GM19455 (cell line): ENCODE results near the gene ITPA.

Experiments used
- ATAC-seq: cut with Tn5 transposase; IDR thresholded peaks from one replicate; pipeline ENCODE4 v1.9.1; 2021; ENCODE audit not compliant: unreplicated experiment

Gene ITPA

DNA sequence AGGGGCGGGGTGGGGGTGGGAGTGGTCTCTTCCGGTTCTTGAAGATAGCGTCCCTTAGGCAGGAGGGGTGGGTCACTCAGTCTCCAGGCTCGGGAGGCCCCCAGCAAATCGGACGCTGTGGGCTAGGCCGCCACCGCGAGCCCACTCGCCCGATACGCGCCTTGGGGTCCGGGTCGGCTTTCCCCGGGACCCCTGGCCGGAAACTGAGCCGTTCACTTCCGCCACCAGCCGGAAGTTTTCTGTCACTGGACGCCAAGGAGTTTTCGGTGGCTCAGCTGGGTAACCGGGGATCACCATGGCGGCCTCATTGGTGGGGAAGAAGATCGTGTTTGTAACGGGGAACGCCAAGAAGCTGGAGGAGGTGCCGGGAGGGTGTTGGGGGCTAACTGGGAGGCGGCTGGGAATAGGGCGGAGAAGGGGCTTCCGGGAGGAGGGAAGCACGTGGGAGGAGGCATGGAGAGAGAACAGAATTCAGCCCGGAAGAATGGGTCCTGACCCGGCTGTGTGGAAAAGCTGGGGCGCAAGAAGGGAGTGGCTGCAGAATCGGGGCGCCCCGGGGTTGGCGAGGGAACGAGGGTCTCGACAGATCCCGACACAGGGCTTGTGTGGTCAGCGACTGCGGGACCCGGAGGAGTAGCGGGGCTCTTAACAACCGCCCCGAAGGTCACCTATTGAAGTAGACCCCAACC, at the start of gene ITPA:
ITPA (plus strand) TSS at position 242 of the 689 bp plus-strand sequence; CDS start at position 296, 54 bp downstream.
- ATAC-seq = no peak

DNA sequence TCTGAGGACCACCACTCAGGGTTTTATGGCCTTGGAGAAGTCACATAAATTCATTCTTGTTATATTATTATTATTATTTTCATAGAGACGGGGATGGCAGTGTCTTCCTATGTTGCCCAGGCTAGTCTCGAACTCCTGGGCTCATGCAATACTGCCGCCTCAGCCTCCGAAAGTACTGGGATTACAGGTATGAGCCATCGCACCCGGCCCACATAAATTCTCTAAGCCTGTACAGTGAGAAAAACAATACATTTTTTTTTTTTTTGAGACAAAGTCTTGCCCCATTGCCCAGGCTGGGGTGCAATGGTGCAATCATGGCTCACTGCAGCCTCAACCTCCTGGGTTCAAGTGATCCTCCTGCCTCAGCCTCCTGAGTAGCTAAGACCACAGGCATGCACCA, 48.9 kb upstream of the ITPA start:
- no peak for ATAC-seq

DNA sequence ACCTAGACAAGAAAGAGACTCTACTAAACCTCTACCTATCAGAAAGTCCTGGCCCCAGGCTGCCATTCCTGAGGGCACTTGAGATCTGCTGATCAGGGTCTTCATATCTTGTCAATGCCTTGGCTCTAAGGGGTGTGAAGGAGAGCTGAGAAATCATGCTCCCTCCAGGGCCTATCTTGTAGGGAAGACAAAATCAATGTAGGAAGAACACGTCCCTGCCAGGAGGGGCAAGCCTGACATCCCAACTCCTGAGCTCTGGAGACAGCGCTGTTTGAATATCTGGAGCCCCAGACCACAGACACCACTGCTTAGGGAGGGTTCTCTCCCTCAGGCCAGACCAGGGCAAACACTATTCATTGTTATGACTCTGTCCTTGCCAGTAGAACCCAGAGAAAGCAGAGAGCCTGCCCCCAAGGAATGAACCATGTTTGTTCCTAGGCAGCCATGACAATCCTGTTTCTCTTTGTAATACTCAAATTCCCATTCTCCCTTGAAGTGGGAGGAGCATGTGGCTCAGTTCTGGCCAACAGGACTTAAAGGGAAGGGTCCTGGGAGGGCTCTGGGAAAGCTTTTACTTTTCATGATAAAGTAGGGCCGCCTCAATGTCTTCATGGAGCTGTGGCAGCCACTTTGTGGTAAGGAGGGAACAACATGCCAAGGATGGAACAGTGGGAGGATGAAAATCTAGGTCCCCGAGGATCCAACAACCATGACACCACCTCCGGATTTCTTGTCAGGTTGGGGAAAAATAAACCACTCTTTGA, 47.8 kb upstream of the ITPA start:
- no peak for ATAC-seq

DNA sequence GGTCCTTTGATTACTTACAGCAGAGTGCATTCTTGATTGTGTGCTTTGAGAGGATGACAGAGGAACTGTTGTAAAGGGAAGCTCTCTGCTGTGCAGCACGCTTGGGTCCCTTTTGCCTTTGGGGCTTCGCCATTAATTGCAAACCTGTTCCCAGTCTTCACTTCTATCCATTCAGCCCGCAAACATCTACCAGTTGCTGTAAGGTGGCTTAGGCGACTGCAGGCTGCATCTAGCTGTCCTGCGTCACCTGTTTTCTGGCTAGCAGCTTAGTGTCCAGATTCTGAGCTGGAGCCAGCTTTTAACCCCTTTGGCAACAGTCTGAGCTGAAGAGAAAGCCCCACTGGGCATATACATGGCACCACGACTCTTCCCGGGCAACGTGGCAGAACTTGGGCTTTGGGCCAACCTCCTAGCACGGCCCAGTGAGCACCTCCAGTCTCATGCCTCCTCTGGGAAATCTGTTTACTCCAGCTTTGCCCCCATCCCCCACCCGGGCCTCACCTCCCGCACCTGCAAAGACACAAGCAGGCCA, 47.2 kb upstream of the ITPA start:
- no peak for ATAC-seq

DNA sequence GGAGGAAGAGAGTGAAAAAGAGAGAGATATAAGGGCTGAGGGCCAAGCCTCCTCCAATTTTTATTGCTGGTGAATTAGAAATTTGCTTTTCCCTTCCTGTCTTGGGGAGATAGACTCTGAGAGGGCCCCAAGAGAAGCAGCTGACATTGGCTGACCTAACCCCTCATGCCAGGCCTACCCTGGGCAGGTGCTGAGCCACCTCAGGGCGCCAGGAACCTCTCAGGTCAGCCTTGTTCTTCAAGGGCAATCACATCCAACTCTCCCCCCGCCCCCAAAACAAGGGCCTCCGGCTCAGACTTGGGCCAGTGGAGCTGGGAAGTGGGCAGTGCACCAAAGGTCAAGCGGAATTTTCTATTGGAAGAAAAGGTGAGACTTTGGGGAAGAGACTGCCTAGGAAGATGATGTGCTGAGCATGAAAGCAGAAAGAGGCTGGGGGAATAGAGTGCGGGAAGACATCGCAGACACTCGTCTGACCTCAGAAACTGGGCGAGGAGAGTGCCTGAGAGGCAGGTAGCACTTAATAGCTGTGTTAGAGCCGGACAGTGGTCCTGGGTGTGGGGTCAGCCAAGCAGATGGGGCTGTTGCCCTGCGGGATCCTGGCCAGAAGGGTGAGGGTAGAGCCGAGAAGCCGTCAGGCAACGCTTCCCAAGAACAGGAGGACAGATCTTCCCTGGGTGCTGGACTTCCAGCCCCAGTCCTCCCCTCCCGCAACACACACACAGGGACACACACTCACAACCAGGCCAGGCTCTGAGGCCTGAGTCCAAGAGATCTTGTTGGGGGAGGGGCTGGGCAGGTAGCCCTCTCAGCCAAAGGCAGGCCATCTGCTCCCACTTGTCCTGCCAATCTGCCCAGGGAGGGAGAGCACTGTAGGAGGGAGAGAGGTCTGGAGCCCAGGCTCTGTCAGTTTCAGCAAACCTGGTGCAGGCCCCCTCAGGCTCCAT, 45.9 kb upstream of the ITPA start:
- no peak for ATAC-seq

DNA sequence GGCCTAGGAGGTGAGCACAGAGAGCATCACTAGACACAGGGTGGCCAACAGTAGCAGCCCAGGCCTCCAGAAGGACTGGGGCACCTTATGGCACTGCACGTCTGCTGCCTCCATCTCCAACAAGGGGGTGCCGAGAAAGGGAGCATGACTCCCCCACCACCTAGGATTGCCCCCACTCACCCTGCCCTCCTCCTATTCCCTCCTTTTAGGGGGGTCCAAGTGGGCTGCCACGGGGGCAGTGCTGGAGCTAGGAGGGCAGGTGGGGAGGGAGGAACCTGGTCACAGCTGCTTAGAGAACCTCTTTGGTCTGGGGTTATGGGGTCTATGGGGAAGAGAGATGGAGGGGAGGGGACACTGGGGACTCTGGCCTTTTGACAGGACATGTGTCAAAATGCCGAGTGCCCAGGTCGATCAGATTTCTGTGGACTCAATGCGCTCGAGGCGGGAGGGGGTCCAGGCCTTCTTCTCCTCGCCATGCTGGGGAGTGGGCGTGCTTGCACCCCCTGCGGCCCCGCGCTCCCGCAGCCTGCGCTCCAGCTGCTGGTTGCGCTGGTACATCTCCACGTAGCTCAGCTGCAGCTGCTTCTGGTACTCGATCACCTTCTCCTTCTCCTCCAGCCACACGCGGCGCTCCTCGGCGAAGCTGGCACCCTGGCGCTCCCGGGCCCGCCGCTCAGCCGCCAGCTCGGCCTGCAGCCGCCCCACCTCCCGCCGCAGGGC, 45.1 kb upstream of the ITPA start:
- no peak for ATAC-seq

DNA sequence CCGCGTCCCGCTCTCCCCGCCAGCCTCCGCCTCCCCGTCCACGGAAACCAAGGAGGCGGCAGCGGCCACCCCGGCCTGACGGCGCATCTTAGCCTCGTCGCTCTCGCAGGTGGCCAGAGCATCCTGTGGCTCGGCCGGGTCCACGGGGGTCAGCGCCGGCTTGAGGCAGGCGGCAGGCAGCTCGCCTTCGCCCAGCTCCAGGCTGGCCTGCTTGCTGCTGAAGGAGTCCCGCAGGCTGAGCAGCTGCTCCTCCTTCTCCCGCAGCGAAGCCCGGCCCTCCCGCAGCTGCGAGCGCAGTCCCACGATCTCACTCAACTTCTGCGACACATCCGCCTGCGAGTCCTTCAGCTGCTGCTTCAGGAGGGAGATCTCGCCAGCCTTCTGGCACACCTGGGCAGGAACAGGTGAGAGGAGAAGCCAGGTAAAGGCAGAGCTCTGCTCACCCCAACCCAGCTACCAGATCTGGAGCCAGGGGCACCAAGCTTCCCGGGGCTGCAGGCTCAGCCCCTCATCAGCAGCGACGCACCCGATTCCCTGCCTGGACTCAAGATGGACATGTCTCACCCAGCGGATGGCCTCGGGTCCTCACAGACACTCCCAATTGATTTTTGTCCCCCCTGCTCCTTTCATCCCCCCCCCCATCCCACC, 44.4 kb upstream of the ITPA start:
- ATAC-seq = no peak

DNA sequence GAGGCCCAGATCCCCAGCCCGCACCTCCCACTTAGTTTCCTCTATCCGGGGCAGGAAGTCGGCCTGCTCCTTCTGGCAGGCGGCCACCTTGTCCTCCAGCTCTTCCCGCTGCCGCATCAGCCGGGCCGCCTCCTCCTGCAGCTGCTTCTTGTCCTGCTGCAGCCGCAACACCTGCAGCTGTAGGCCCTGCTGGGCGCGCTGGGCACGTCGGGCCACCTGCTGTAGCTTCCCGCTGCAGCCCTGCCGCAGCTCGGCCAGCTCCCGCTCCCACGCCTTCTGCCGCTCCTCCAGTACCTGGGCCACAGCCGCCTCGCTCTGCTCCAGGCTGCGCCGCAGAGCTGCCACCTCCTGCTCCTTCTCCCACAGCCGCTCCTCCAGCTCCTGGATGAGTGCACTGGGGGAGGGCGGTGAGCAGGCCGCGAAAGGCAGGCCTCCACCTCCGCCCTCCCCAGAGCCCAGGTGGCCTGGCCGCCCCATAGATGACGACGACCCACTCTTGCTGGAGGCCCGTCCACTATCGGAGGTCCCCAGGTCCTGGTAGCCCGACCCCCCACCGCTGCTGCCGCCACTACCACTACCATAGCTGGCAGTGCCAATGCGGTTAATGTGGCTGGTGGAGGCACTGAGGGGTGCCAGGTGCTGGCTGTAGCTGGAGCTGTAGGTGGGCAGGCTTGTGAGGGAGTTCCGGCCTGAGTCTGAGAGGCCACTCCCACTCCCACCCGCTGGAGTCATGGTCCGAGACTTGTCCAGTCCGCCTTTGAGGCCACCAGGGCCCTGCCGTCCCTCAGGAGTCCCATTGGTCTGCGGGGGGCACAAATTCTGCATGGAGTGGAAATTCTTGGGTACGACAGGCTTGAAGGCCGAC, 43.6 kb upstream of the ITPA start:
- no peak for ATAC-seq

DNA sequence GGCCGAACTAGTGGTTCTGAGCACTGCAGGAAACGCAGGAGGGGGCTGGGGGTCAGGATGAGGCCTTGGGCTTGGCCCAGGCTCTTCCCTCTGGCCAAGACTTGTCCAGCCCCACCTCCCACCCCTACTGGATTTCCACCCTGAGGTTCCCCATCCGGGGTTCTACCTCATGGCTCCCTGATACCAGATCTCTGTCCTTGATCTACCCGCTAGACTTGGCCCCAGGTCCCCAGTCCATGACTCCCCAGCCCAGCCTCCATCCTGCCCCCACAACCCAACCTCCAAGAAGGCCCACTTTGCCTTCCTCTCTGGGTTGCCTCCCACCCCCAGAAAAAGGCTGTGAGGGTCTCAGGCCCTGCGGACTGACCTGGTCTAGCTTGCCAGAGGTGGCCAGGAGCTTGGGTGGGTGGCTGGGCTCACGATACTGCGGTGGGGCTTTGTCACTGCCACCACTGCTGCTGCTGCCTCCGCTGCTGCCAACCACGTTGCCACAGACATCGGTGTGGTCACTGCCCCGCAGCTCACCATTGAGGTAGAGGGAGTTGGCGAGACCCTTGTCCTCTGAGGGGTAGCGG, 42.9 kb upstream of the ITPA start:
- ATAC-seq = no peak

DNA sequence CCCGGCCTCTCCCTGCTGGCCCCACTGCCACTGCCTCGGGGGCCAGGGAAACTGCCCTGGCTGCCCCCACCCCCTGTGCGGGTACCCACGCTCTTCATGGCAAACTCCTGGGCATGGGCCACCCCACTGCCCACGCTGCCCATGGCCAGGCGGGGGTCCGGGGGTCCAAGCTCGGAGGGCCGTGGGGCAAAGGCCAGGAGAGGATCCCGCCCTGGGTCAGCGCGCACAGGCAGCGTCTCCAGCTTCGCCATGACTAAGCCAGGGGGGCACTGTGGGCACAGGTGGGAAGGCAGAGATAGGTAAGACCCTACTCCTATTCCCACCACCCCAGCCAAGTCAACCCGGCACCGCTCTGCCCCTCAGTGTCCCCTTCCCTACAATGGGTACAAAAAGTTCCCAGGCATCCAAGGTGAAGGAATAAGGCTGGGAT, 42.4 kb upstream of the ITPA start:
- ATAC-seq = no peak

DNA sequence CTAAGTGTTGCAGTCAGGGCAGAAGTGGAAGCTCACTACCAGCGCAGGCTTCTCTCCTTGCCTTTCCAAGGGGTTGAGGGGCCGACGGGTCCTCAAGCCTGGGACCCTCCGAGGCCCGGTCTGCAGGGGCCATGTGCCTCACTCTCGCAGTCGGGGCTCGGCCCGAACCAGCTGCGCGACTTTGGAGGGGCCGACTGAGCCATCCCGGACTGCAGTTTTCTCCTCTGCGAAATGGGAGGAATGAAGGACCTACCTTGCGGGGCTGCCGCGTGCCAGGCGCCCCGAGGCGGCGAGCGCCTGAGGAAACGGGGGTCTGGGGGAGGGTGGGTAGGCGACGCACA, 41.6 kb upstream of the ITPA start:
- ATAC-seq = no peak

DNA sequence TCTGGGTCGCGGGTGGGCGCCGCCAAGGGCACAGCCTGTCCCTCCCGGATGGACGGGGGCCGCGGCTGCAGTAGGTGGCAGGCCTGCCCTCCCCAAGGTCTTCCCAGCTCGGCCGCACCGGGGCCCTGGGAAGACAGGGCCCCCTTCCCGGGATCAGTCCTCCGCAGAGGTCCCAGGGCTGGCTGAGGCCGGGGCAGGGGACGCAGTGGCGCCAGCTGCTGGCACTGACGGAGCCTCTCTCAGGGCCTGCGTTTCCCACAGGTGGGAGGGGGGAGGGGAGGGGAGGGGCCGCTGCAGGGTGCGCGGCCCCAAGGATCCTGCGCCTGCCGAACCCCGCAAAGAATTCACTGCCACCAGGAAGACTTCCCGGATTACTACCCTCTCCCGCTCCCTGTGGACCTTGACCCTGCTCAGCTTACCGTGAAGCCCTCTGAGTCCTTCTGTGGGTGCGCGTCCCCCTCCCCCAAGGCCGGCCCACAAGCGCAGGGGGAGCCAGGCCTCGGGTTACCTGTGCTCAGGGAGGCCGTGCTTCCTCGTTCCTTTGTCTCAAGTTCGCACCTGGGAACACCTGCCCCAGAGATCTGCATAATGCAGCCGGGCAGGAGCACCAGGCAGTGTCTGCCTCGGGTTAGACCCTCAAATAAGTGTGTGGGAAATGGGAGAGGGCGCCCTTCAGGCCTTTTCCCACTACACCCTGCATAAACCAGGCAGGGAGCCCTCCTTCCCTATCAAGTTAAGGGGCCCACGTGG, 41.0 kb upstream of the ITPA start:
- ATAC-seq = no peak

DNA sequence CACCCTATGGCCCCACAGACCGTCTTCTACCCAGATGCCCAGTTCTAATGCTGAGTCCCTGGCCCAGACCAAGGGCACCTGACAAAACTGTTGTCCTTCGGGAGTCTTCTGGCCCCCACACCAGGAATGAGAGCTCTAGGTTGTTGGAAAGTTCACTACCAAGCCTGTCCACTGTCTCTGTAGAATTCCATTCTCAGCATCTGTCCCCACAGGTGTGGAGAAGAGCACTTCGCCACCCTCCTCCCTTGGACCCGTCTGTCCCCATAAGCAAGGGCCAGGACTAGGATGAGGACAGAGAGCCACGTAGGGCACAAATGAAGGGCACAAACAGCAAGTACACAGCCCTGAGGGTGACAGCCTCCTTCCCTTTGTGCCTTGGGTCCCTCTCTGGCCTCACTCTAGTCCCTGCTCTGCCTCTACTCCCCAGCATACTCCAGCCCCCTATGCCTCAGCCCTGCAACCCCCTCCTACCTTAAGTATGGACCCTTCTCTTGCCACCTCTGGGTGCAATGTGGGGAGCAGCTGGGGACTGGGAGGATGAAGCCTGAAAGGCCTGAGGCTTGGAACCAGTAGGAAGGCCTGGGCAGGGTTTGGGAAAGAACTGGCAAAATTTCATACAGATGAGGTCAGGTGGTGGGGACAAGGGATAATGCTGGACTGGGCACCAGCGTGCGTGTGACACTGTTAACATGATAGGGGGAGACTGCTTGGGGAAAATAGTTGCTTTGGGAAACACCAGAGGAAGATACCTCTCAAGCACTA, 40.3 kb upstream of the ITPA start:
- no peak for ATAC-seq

DNA sequence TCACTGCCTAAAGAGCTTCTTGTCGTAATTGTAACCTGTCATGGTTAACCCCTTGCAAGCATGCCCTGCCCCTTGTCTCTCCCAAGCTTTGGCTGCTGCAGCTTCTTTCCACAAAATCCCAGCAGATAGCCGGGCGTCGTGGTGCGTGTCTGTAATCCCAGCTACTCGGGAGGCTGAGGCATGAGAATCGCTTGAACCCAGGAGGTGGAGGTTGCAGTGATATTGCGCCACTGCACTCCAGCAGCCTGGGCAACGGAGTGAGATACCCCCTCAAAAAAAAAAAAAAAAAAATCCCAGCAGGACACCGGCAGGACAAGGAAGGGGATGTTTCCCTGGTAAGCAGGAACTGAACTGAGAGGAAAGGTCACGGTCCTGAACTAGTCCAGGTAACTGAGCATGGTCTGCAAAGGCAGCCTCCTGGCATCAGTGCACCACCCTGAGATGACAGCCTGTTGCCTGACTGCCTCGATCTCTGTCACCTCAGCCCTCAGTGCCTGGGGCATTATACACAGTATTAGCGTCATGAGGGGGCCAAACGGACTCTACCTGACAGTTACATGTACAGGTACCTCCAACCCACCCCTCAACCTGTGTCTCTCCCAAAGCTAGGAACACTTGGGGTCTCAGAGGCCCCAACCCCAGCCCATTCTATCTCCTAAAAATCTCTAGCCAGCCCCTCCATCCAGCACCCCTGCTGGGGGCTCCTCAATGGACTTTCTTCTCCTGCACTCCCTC, 37.7 kb upstream of the ITPA start:
- no peak for ATAC-seq

DNA sequence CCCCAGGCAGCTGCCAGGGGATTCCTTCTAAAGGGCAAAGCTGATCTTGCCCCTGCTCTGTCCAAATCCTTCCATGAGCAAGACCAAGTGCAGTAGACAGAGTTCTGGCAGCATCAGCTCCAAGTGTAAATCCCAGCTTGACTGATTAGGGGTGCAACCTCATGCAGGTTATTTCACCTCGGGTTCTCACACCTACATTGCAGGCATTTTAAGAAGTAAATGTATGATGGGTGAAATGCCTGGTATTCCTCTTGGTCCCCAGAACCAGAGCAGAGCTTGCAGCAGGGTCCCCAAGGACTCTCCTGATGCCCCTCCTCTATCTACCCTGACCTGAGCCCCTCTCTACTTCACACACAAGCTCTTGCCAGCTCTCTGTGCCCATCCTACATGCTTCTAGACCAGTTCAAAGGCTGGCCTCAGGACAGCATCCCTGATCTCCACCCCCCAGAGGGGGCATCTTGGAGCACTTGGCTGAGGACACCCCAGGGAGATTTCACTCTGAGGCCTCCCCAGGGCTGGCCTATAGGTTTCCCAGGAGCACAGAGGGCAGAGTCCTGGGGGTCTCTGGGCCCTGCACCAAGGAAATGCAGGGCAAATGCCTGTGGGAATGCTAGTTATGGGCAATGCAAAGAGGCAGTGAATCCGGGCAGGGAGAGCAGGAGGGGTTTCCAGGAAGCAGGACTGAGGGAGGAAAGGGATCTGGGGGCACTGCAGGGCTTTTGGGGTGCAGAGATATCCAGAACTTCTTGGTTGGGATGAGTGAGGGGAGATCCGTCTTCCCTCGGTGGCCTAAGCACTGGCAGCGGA, 37.0 kb upstream of the ITPA start:
- ATAC-seq = no peak
